Measurements from ENCODE around the gene GBX1. TPM values are rescaled to one million over a fixed set of nuclear protein-coding genes. Genes with fewer than 3 reads are reported as not detected.

The GBX1 gene
- total and polyA plus RNA-seq, 2 of the 4 experiments (the other 2 are of a cell fraction): not detected

DNA sequence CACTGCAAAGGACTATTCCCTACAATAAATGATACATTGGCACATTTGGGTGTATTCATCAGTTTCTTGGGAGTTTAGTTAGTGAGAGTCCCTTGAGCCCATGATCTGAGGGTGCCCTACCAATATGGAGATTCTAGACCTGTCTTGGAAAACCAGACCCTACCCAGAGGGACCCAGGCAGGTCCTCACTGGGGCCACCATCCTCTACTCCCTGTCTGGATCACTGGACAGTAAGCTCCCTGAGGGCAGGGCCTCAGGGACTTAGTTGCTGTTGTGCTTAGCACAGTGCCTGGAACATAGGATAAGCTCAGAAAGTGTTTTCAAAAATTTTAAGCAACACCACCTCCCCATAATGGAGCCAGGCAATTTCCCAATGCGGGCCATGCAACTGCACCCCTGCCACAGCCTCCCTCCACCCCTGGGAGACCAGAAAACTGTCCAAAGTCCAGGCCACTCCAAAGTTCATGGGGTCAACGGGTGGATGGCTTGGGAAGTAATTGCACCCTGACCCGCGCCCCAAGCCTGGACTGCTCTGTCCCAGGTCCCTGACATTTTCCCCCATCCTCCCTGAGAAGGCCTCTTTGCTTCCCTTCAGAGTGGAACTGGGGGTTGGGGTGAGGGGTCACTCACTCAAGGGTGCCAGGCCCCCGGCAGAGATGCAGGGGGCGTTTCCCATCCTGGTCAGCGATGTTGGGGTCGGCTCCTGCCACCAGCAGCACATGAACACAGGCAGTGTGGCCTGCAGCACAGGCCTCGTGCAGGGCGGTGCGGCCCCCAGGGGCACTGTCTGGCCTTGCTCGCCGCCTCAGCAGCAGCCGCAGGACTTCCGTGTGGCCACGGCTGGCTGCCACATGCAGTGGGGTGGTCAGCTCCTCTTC, 18.5 kb upstream of the GBX1 start:
- H2AK9ac ChIP-seq (replicated peaks; ENCODE audit: low read depth, low read length, poor library complexity): no peak overlapping the region
- no peak overlapping the region for H3K23ac ChIP-seq (ENCODE audit: low read depth, low read length)
- TF ChIP-seq MAZ (IDR thresholded peaks at IDR 0.05; ENCODE audit: borderline replicate concordance, low read depth, low read length): no peak
- TF ChIP-seq, protein P1, sequence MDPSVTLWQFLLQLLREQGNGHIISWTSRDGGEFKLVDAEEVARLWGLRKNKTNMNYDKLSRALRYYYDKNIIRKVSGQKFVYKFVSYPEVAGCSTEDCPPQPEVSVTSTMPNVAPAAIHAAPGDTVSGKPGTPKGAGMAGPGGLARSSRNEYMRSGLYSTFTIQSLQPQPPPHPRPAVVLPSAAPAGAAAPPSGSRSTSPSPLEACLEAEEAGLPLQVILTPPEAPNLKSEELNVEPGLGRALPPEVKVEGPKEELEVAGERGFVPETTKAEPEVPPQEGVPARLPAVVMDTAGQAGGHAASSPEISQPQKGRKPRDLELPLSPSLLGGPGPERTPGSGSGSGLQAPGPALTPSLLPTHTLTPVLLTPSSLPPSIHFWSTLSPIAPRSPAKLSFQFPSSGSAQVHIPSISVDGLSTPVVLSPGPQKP (IDR thresholded peaks at IDR 0.05; ENCODE audit: borderline replicate concordance, low read depth, low read length): no peak
- TF ChIP-seq POLR2A (IDR thresholded peaks at IDR 0.05; ENCODE audit: low read depth, low read length): no peak
- TF ChIP-seq, protein P2, sequence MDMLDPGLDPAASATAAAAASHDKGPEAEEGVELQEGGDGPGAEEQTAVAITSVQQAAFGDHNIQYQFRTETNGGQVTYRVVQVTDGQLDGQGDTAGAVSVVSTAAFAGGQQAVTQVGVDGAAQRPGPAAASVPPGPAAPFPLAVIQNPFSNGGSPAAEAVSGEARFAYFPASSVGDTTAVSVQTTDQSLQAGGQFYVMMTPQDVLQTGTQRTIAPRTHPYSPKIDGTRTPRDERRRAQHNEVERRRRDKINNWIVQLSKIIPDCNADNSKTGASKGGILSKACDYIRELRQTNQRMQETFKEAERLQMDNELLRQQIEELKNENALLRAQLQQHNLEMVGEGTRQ (IDR thresholded peaks at IDR 0.05; ENCODE audit: low read depth, low read length): no peak
- TF ChIP-seq RAD21 (IDR thresholded peaks at IDR 0.05; ENCODE audit: low read length): no peak
- TF ChIP-seq FOS (IDR thresholded peaks at IDR 0.05; ENCODE audit: low read depth, low read length): no peak
- TF ChIP-seq CEBPB (IDR thresholded peaks at IDR 0.05; ENCODE audit: low read depth, low read length): no peak
- no peak for TF ChIP-seq RFX5 (IDR thresholded peaks at IDR 0.05; ENCODE audit: low read depth, low read length)
- no peak for TF ChIP-seq NFE2L2 (IDR thresholded peaks at IDR 0.05; ENCODE audit: low read depth, low read length)
- H4K5ac ChIP-seq (ENCODE audit: low read depth, low read length): no peak overlapping the region
- H2AK5ac ChIP-seq (ENCODE audit: low read depth, low read length): no peak overlapping the region
- peaks cover 69% of the 10 kb centered on the region for H3K27me3 ChIP-seq (ENCODE audit: control insufficient read depth, insufficient read depth, low read length)
- dilution Hi-C loops (cut with HindIII; ENCODE audit: low sequenced_read_pairs, unreplicated experiment): no loop called here
- WGBS, 2 experiments (ENCODE audit: extremely low coverage in 2 of 2, insufficient read length in 1 of 2): 63% methylated on average over 8 of the region's 16 CpGs; no CpG with 5 or more reads in 1 of the 2 experiments
- H2BK20ac ChIP-seq (ENCODE audit: low read depth, low read length): no peak overlapping the region
- H3K4ac ChIP-seq (ENCODE audit: low read depth, low read length): no peak overlapping the region
- H3K9ac ChIP-seq (ENCODE audit: low read depth, low read length): no peak overlapping the region
- no peak overlapping the region for H3K4me2 ChIP-seq (ENCODE audit: low read depth, low read length)
- no peak overlapping the region for H3K14ac ChIP-seq (replicated peaks; ENCODE audit: low read depth, low read length)
- H4K20me1 ChIP-seq (ENCODE audit: insufficient read depth, low read length): no peaks in the 10 kb centered on the region
- no peak overlapping the region for H2AFZ ChIP-seq (replicated peaks; ENCODE audit: low read length, poor library complexity)
- H2BK120ac ChIP-seq (ENCODE audit: low read depth, low read length): no peak overlapping the region
- no peaks in the 10 kb centered on the region for H3K79me1 ChIP-seq (ENCODE audit: low read depth in 1 of 2, low read length in 2 of 2)
- no peaks in the 10 kb centered on the region for H3K9me1 ChIP-seq (ENCODE audit: insufficient read depth, low read length)
- H3K27ac ChIP-seq (ENCODE audit: insufficient read depth, low read length): no peak overlapping the region
- no peaks in the 10 kb centered on the region for H3K4me1 ChIP-seq (ENCODE audit: control insufficient read depth, insufficient read depth, low read length)
- H4K8ac ChIP-seq (ENCODE audit: low read depth in 2 of 2, low read length in 2 of 2): no peak overlapping the region
- H3K36me3 ChIP-seq (ENCODE audit: control insufficient read depth, insufficient read depth, low read length): no peaks in the 10 kb centered on the region
- no peak overlapping the region for H2BK5ac ChIP-seq (ENCODE audit: low read depth, low read length, poor library complexity, severe bottlenecking)
- no TSS peak for BruUV-seq (replicated peaks)
- ChIA-PET CTCF (no interaction called here), POLR2A (ENCODE audit: unreplicated experiment) (no interaction called here)
- no peak for DNase-seq
- no peak overlapping the region for H2BK15ac ChIP-seq (ENCODE audit: low read depth, low read length)
- intact Hi-C loops (cut with micrococcal nuclease): no loop called here
- no peak overlapping the region for H3K56ac ChIP-seq (ENCODE audit: extremely low read depth, insufficient read depth, low read length)
- H4K91ac ChIP-seq (ENCODE audit: insufficient read depth, low read depth, low read length): no peak overlapping the region
- in situ Hi-C loops (cut with MboI; ENCODE audit: low sequenced_read_pairs): no loop called here
- no peak overlapping the region for H3K4me3 ChIP-seq (ENCODE audit: insufficient read depth, low read depth, low read length)
- H3K18ac ChIP-seq (ENCODE audit: low read depth, low read length): no peak overlapping the region
- H3K9me3 ChIP-seq (ENCODE audit: control insufficient read depth, insufficient read depth, low read length): no peaks in the 10 kb centered on the region
- no peak for ATAC-seq (ENCODE audit: low read depth)
